ENCODE measurements around the gene YPEL3. TPM values are rescaled to one million over a fixed set of nuclear protein-coding genes. Genes with fewer than 3 reads are reported as not detected.

YPEL3 gene
- total RNA-seq, 1 experiment from 2014 or later = 6.7 TPM

DNA sequence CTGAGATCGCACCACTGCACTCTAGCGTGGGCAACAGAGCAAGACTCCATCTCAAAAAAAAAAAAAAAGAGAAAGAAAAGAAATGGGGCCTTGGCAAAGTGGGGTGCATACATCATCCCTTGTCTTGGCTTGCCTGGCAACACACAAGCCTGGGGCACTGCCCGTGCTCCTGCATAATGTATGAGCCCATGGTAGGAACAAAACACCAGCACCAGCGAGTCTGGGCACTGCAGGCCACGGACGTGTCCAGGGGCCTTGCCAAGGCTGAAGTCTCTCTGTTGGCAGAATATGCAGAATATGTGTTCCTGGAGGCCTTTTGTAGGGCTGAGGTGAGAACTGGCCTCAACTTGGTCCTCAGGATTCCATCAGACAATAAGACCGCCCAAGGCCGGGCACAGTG lies 46.1 kb downstream of the YPEL3 start:
- no peak for DNase-seq (ENCODE audit: low spot score)

DNA sequence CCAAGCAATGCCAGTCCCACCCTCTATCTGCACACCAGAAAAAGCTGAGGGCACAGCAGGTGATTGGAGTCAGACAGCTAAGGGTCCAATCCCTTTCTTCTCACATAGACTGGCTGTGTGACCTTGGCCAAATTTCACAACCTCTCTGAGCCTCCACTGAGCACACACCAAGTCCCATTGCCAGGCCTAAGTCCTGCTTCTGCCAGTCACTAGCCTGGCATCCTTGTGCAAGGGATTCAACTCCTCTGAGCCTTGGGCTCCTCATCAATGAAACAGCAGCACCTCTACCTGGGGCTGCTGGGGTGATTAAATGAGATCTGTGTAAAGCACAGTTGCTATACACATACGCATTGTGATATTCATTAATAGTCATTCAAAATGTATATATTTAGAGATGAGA lies 49.4 kb downstream of the YPEL3 start:
- DNase-seq (ENCODE audit: low spot score) = no peak

DNA sequence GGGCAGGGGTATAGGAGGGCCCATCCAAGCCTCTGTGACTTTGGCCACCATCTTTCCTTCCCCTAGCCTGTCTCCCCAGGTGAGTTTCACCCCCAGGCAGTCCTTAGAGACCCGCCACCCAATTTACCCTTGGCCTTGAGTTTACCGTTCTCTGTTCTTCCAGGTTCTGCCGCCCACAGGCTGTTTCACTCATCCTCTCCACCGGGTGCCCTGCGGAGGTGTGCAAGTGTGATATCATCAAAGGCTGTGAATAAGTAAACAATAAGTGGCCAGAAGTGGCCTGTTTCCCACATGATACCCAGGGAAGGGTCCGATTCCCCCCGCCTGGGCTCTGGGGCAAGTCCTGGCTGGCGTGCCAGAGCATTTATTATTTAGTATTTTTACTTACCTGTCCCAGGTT lies 49.8 kb downstream of the YPEL3 start:
- DNase-seq (ENCODE audit: low spot score) = no peak

Other genes with a start within 250 kb of the YPEL3 start
- gene CDIPT, start 233.0 kb downstream of the YPEL3 start, total RNA-seq (2014; rRNA removed; shearing (Covaris generic)) = 52.8 and 58.4 TPM in 2 replicates
- 6.8 and 10.0 TPM in 2 replicates for gene SEZ6L2, start 196.7 kb downstream of the YPEL3 start, total RNA-seq (2014; rRNA removed; shearing (Covaris generic))
- gene ASPHD1, start 195.7 kb downstream of the YPEL3 start, total RNA-seq (2014; rRNA removed; shearing (Covaris generic)) = 3.6 and 6.9 TPM in 2 replicates
- 3.3 and 7.4 TPM in 2 replicates for gene KCTD13, start 170.0 kb downstream of the YPEL3 start, total RNA-seq (2014; rRNA removed; shearing (Covaris generic))
- 60.8 and 85.4 TPM in 2 replicates for gene TMEM219, start 134.1 kb downstream of the YPEL3 start, total RNA-seq (2014; rRNA removed; shearing (Covaris generic))
- gene TAOK2, start 122.3 kb downstream of the YPEL3 start, total RNA-seq (2014; rRNA removed; shearing (Covaris generic)) = 11.6 and 17.2 TPM in 2 replicates
- 18.2 and 24.8 TPM in 2 replicates for gene HIRIP3, start 100.6 kb downstream of the YPEL3 start, total RNA-seq (2014; rRNA removed; shearing (Covaris generic))
- 85.3 and 87.1 TPM in 2 replicates for gene INO80E, start 100.0 kb downstream of the YPEL3 start, total RNA-seq (2014; rRNA removed; shearing (Covaris generic))
- 0.12 TPM in 1 of 2 replicates, not detected in the other for gene DOC2A, start 85.2 kb downstream of the YPEL3 start, total RNA-seq (2014; rRNA removed; shearing (Covaris generic))
- gene C16orf92, start 73.0 kb downstream of the YPEL3 start, total RNA-seq (2014; rRNA removed; shearing (Covaris generic)) = not detected in 2 replicates
- 0.04 TPM in 1 of 2 replicates, not detected in the other for gene TLCD3B, start 64.9 kb downstream of the YPEL3 start, total RNA-seq (2014; rRNA removed; shearing (Covaris generic))
- 1,896 and 1,920 TPM in 2 replicates for gene ALDOA, start 30.5 kb downstream of the YPEL3 start, total RNA-seq (2014; rRNA removed; shearing (Covaris generic))
- 117 and 139 TPM in 2 replicates for gene PPP4C, start 20.2 kb downstream of the YPEL3 start, total RNA-seq (2014; rRNA removed; shearing (Covaris generic))
- not detected in 2 replicates for gene TBX6, start 4.3 kb downstream of the YPEL3 start, total RNA-seq (2014; rRNA removed; shearing (Covaris generic))
- not detected in 2 replicates for gene GDPD3, start 17.3 kb upstream of the YPEL3 start, total RNA-seq (2014; rRNA removed; shearing (Covaris generic))
- 18.3 and 26.6 TPM in 2 replicates for gene MAPK3, start 27.0 kb upstream of the YPEL3 start, total RNA-seq (2014; rRNA removed; shearing (Covaris generic))
- gene CORO1A, start 87.4 kb upstream of the YPEL3 start, total RNA-seq (2014; rRNA removed; shearing (Covaris generic)) = 7.3 and 7.9 TPM in 2 replicates
- gene BOLA2B, start 97.5 kb upstream of the YPEL3 start, total RNA-seq (2014; rRNA removed; shearing (Covaris generic)) = 177 and 278 TPM in 2 replicates
- 24.7 and 61.0 TPM in 2 replicates for gene SLX1A, start 97.7 kb upstream of the YPEL3 start, total RNA-seq (2014; rRNA removed; shearing (Covaris generic))
- gene SULT1A3, start 103.0 kb upstream of the YPEL3 start, total RNA-seq (2014; rRNA removed; shearing (Covaris generic)) = 2.3 and 4.0 TPM in 2 replicates
- 0.43 and 0.46 TPM in 2 replicates for gene NPIPB13, start 152.3 kb upstream of the YPEL3 start, total RNA-seq (2014; rRNA removed; shearing (Covaris generic))